Stimulated activated CD8-positive, alpha-beta memory T cell treated with anti-CD3 and anti-CD28 coated beads, Interleukin-4, amount 100 ng/mL, for 4 hours (primary cell): ENCODE data around the gene COL5A1.

Experiments used
- DNase-seq, 2 donors: peaks; one replicate each; pipeline ENCODE4 v3.0.0-alpha.2; 2020; ENCODE audit warnings: low read depth in 2 of 2, low spot score in 1 of 2

Gene COL5A1

DNA sequence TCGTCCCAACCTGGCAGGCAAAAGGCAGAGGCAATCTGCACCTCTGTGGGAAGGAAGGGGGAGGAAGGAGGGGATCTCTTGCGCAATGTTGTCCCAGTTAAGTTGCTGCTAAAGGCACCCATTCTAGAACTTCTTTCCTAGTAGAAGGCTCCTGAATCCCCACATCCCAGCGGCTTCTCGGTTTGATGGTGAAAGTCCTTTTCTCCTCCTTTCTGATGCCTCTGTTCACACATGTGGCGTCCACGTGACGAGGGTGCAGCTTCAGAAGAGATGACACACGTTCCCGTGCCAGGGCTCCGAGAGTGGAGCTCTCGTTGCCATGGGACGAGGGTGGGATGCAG is 142.1 kb downstream of the COL5A1 start:
- no peak for DNase-seq

DNA sequence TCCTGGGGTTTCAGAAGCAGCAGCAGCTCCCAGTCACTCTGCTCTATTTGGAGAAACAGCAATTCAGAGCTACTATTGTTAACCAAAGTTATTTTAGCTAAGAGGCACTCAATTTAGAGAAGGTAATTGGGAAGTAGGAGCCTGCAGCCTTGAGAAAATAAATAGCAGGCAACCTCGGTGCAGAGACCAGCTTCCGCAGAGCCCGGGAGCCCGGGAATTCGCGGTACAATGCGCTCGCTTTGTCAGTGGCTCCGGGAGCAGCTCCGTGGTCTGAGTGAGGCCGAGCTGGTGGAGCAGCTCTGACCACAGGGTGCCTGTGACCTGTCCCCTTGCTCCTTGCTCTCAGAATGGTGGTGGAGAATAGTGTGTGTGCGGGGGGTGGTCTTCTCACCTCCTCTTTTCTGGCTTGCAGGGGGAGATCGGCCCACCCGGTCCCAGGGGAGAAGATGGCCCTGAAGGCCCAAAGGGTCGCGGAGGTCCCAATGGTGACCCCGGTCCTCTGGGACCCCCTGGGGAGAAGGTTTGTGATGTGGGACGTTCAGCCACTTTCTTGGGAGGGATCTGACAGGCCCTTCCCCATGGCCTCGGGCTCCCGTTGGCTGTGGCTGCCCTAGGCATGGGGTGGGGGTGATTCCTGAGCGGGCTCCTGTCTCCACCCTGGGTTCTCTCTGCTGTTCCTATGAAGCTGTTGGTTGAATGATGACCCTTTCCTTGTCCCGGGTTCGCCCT is 143.1 kb downstream of the COL5A1 start:
- no peak for DNase-seq

DNA sequence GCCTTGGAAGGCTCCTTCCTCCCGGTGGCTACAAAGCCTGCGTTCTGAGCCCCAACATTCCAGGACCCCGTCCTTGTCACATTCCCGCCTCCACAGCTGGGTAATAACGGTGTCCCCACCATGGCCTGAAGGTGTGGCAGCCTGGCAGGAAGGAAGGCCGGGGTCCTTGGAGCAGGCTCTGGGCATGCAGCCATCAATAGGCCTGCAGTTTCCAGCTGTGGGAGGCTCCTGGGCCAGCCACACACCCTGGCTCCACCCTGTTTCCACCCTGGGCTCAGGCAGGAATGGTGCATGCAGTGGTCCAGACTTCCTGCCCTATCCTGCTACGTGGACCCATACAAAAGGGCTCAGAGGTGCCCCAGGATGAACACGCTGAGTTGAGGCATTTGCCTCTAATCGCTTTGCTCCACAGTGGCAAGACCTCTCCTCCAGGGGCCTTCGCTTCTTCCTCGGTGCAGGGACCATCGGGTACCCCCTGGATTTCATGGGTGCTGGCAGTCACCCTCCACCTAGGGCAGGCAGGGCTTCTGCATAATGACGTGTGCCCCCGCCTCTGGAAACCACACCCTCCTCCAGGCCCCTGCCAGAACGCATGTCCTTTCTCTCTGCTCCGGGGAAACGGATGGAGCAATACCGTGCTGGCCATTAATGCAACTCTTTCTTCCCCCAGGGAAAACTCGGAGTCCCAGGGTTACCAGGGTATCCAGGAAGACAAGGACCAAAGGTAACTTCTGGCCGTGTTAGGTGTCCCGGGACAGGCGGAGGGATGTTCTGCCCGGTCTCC is 143.9 kb downstream of the COL5A1 start:
- DNase-seq, result no peak

GRCh38 chr9:134787601-134788531 is 146.3 kb downstream of the COL5A1 start:
- DNase-seq, result no peak

GRCh38 chr9:134789168-134789567 is 147.6 kb downstream of the COL5A1 start:
- DNase-seq, result no peak

- DNase-seq, result no peak
These were observed 149.4 kb downstream of the COL5A1 start for GRCh38 chr9:134791009-134791408.

- DNase-seq, result no peak
These were observed 151.0 kb downstream of the COL5A1 start for GRCh38 chr9:134792627-134793026.

GRCh38 chr9:134793288-134794188 is 151.9 kb downstream of the COL5A1 start:
- DNase-seq, result no peak

GRCh38 chr9:134794663-134795370 is 153.2 kb downstream of the COL5A1 start:
- DNase-seq, result no peak

- DNase-seq, result no peak
These were observed 153.8 kb downstream of the COL5A1 start for GRCh38 chr9:134795446-134795845.

GRCh38 chr9:134796882-134797281 is 155.3 kb downstream of the COL5A1 start:
- no peak for DNase-seq

GRCh38 chr9:134800791-134801339 is 159.3 kb downstream of the COL5A1 start:
- DNase-seq, result no peak

DNA sequence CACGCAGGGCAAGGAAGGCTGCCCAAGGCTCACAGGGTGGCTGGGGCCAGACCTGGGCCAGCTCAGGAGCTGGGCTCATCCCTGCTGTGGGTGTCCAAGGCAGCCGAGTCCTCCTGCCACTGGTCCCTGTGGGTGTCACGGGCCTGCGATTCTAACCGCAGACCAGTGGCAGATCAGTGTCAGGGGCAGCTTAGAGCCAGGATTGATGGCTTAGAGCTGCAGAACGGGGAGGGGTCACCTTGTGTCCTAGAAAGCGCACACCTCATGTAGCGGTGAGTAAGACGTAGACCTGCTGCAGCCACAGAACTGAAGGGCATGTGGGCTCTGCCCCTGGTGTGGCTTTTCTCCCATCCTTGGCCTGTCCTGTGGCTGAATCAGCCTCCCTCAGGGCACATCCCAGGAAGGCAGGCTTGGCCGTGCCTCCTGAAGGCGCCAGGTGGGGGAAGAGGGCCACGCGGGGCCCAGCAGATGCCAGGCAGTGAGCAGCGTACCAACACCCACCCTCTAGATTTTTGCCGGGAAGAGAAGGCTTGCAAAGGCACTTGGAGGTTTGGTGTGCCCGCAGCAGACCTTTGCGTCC is 160.7 kb downstream of the COL5A1 start:
- no peak for DNase-seq

DNA sequence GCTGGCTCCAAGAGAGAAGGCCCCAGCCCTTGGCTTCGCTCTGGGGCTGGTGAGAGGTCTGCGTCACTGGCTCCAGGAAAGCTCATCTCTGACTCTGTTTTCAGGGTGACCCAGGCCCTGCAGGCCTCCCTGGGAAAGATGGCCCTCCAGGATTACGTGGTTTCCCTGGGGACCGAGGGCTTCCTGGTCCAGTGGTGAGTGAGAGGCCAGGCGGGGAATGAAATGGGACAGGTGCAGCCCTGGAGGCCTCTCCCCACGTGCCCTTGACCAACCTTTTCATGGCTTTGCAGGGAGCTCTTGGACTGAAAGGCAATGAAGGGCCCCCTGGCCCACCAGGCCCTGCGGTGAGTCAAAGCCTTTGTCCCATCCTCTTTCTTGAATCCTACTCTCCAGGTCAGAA is 163.3 kb downstream of the COL5A1 start:
- no peak for DNase-seq

- no peak for DNase-seq
These were observed 166.3 kb downstream of the COL5A1 start for GRCh38 chr9:134807716-134808446.

GRCh38 chr9:134808447-134808792 is 166.8 kb downstream of the COL5A1 start:
- DNase-seq, result no peak

GRCh38 chr9:134809292-134809691 is 167.7 kb downstream of the COL5A1 start:
- no peak for DNase-seq

GRCh38 chr9:134809826-134810225 is 168.2 kb downstream of the COL5A1 start:
- DNase-seq, result no peak
